H9 (cell line): Measurements from ENCODE around the gene HS3ST3B1. TPM values are rescaled to one million over a fixed set of nuclear protein-coding genes. Genes with fewer than 3 reads are reported as not detected.

Experiments used
- DNase-seq: peaks from one replicate; pipeline ENCODE4 v3.0.0-alpha.2; 2017
- H2AFZ ChIP-seq: one replicate; pipeline ENCODE4 v1.6.1; 2013; ENCODE audit warnings: mild to moderate bottlenecking, low read length, control low read depth, moderate library complexity
- H2AK5ac ChIP-seq: 2 replicates; pipeline ENCODE4 v1.6.1; 2013; ENCODE audit warnings: low read length, control low read depth, mixed read lengths; ENCODE audit not compliant: insufficient read length
- H2BK120ac ChIP-seq: one replicate; pipeline ENCODE4 v1.6.1; 2013; ENCODE audit warnings: low read depth, mild to moderate bottlenecking, low read length, control low read depth, inconsistent platforms; ENCODE audit not compliant: poor library complexity, severe bottlenecking
- H2BK12ac ChIP-seq: 2 replicates; pipeline ENCODE4 v1.6.1; 2013; ENCODE audit warnings: low read length, control low read depth, mixed read lengths, low read depth; ENCODE audit not compliant: insufficient read length
- H2BK15ac ChIP-seq: 2 replicates; pipeline ENCODE4 v1.6.1; 2013; ENCODE audit warnings: low read depth, low read length, control low read depth
- H2BK20ac ChIP-seq: one replicate; pipeline ENCODE4 v1.6.1; 2013; ENCODE audit warnings: low read depth, mild to moderate bottlenecking, low read length, control low read depth, inconsistent platforms; ENCODE audit not compliant: poor library complexity, severe bottlenecking
- H2BK5ac ChIP-seq: 2 replicates; pipeline ENCODE4 v1.6.1; 2013; ENCODE audit warnings: low read length, control low read depth, mixed read lengths; ENCODE audit not compliant: insufficient read length
- H3K14ac ChIP-seq: 2 replicates; pipeline ENCODE4 v1.6.1; 2013; ENCODE audit warnings: low read length, control low read depth; ENCODE audit not compliant: insufficient read depth
- H3K18ac ChIP-seq: 2 replicates; pipeline ENCODE4 v1.6.1; 2013; ENCODE audit warnings: low read depth, mild to moderate bottlenecking, mixed read lengths, low read length, control low read depth; ENCODE audit not compliant: insufficient read length
- H3K23ac ChIP-seq: 2 replicates; pipeline ENCODE4 v1.6.1; 2013; ENCODE audit warnings: low read length, control low read depth, mixed read lengths, low read depth; ENCODE audit not compliant: insufficient read length
- H3K23me2 ChIP-seq: 2 replicates; pipeline ENCODE4 v1.6.1; 2013; ENCODE audit warnings: low read depth, mild to moderate bottlenecking, mixed read lengths, low read length, control low read depth; ENCODE audit not compliant: insufficient read length, poor library complexity, severe bottlenecking
- H3K27ac ChIP-seq: 2 replicates; pipeline ENCODE4 v1.5.1; 2013; ENCODE audit warnings: low read length, control low read depth, mixed read lengths, low read depth; ENCODE audit not compliant: insufficient read length
- H3K27me3 ChIP-seq: 2 replicates; pipeline ENCODE4 v1.6.1; 2013; ENCODE audit warnings: low read length, control low read depth, inconsistent platforms; ENCODE audit not compliant: insufficient read depth
- H3K4ac ChIP-seq: 2 replicates; pipeline ENCODE4 v1.6.1; 2013; ENCODE audit warnings: low read depth, mild to moderate bottlenecking, control low read depth, inconsistent platforms, low read length, moderate library complexity
- H3K4me1 ChIP-seq: 2 replicates; pipeline ENCODE4 v1.6.1; 2013; ENCODE audit warnings: low read length, control low read depth, inconsistent platforms; ENCODE audit not compliant: insufficient read depth
- H3K4me2 ChIP-seq: 2 replicates; pipeline ENCODE4 v1.6.1; 2013; ENCODE audit warnings: low read length, control low read depth, mixed read lengths; ENCODE audit not compliant: insufficient read length, insufficient read depth
- H3K56ac ChIP-seq: 2 replicates; pipeline ENCODE4 v1.6.1; 2013; ENCODE audit warnings: low read depth, mild to moderate bottlenecking, mixed read lengths, low read length, control low read depth; ENCODE audit not compliant: insufficient read length
- H3K79me1 ChIP-seq: 2 replicates; pipeline ENCODE4 v1.6.1; 2013; ENCODE audit warnings: low read depth, mild to moderate bottlenecking, moderate library complexity, low read length, control low read depth, inconsistent platforms; ENCODE audit not compliant: insufficient read depth, poor library complexity, severe bottlenecking
- H3K79me2 ChIP-seq: 2 replicates; pipeline ENCODE4 v1.6.1; 2013; ENCODE audit warnings: low read length, control low read depth, inconsistent platforms; ENCODE audit not compliant: insufficient read depth
- H3K9ac ChIP-seq: 2 replicates; pipeline ENCODE4 v1.6.1; 2013; ENCODE audit warnings: low read length, control low read depth, mixed read lengths; ENCODE audit not compliant: insufficient read length; ENCODE audit errors: extremely low read depth
- H3K9me3 ChIP-seq: one replicate; pipeline ENCODE4 v1.6.1; 2013; ENCODE audit warnings: low read depth, low read length, inconsistent platforms; ENCODE audit not compliant: control insufficient read depth
- H3T11ph ChIP-seq: one replicate; pipeline ENCODE4 v1.6.1; 2013; ENCODE audit warnings: mild to moderate bottlenecking, low read length, control low read depth, inconsistent platforms
- H4K20me1 ChIP-seq: one replicate; pipeline ENCODE4 v1.6.1; 2013; ENCODE audit not compliant: control insufficient read depth, insufficient read length, insufficient read depth
- H4K5ac ChIP-seq: 2 replicates; pipeline ENCODE4 v1.6.1; 2013; ENCODE audit warnings: low read depth, mild to moderate bottlenecking, mixed read lengths, low read length, control low read depth; ENCODE audit not compliant: insufficient read length
- H4K8ac ChIP-seq: replicated peaks from 2 replicates; pipeline ENCODE4 v1.6.1; 2013; ENCODE audit warnings: low read length, control low read depth, mixed read lengths, low read depth; ENCODE audit not compliant: insufficient read length
- H4K91ac ChIP-seq: 2 replicates; pipeline ENCODE4 v1.6.1; 2013; ENCODE audit warnings: low read depth, mild to moderate bottlenecking, moderate library complexity, mixed read lengths, low read length, control low read depth; ENCODE audit not compliant: insufficient read length
- H3K27ac Mint-ChIP-seq, 3 experiments: 2 replicates in 2 of 3; 3 replicates in 1 of 3; pipeline ENCODE4 v1.8.0; 2020 to 2021; ENCODE audit warnings: mixed read lengths in 3 of 3, mild to moderate bottlenecking in 1 of 3, moderate library complexity in 1 of 3
- H3K27me3 Mint-ChIP-seq: 2 replicates; pipeline ENCODE4 v1.8.0; 2021; ENCODE audit warnings: low read depth, mild to moderate bottlenecking, moderate library complexity, mixed read lengths
- H3K36me3 Mint-ChIP-seq, 3 experiments: 2 replicates in 2 of 3; 3 replicates in 1 of 3; pipeline ENCODE4 v1.8.0; 2020 to 2021; ENCODE audit warnings: low read depth in 3 of 3, mixed read lengths in 3 of 3; ENCODE audit not compliant: insufficient read depth in 1 of 3
- H3K4me1 Mint-ChIP-seq, 2 experiments: 2 replicates each; pipeline ENCODE4 v1.8.0; 2020; ENCODE audit warnings: mixed read lengths in 2 of 2
- H3K4me3 Mint-ChIP-seq, 2 experiments: 2 replicates in 1 of 2; 3 replicates in 1 of 2; pipeline ENCODE4 v1.8.0; 2020 to 2021; ENCODE audit warnings: mild to moderate bottlenecking in 2 of 2, mixed read lengths in 2 of 2, moderate library complexity in 1 of 2
- H3K9me3 Mint-ChIP-seq, 2 experiments: 2 replicates in 1 of 2; 3 replicates in 1 of 2; pipeline ENCODE4 v1.8.0; 2020; ENCODE audit warnings: mild to moderate bottlenecking in 2 of 2, mixed read lengths in 2 of 2, moderate library complexity in 1 of 2
- CTCF ChIP-seq: fragments of 200-600 bp; sonication (generic); conservative IDR thresholded peaks from 3 replicates; pipeline ENCODE4 v1.8.0; 2021; ENCODE audit warnings: antibody characterized with exemption, mild to moderate bottlenecking
- WGBS: extraction: QIAGEN DNeasy Blood & Tissue Kit; methylation state at CpG from one replicate; pipeline ENCODE4 v1.1.7; 2013; ENCODE audit warnings: missing lambda C conversion rate, low lambda C conversion rate, mixed read lengths; ENCODE audit not compliant: insufficient read length; ENCODE audit errors: extremely low coverage; 5-methylcytosine and 5-hydroxymethylcytosine counted together
- total RNA-seq: library from RNA; stranded (reverse); gene quantifications from 2 replicates; pipeline ENCODE4 v1.2.1, GENCODE V29; 2021

The HS3ST3B1 gene
- total RNA-seq, 1 experiment from 2014 or later, result 2.8 TPM

DNA sequence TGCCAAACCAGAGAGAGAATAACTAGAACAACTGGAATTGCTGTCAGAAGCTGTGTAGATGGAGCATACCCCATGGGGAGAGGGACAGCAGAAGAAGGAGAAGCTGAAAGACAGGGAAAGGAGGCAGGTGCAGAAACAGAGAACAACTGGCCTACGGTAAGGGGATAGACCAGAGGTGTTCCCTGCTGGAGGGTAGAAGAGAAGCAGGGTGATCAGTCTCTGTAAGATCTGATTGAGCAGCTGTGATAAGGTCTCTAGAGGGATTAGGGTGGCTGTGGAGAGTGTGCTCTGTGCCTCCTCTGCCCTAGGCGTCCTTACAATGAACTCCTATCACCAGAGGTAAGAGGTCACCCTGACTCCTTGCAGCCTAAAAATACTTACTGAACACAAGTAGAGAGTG lies 30.4 kb upstream of the HS3ST3B1 start:
- H2BK12ac ChIP-seq, result no peak overlapping the region
- no peaks in the 10 kb centered on the region for H3K4me1 ChIP-seq
- no peak overlapping the region for H4K8ac ChIP-seq
- Mint-ChIP-seq H3K36me3 (no peaks in the 10 kb centered on the region; a peak in 2 of 7 replicates), H3K27me3 (no peaks in the 10 kb centered on the region), H3K4me3 (no peak overlapping the region), H3K9me3 (peaks cover 0 to 4% of the 10 kb centered on the region in 2 experiments; a peak in 1 of 5 replicates), H3K27ac (no peak overlapping the region), H3K4me1 (peaks cover 0 to 8% of the 10 kb centered on the region in 2 experiments; a peak in 3 of 4 replicates)
- no peak overlapping the region for H3K4me2 ChIP-seq
- H4K91ac ChIP-seq, result no peak overlapping the region
- no peak overlapping the region for H4K5ac ChIP-seq
- no peaks in the 10 kb centered on the region for H3K23me2 ChIP-seq
- no peak overlapping the region for H2AK5ac ChIP-seq
- no peaks in the 10 kb centered on the region; the same call in 1 of the 2 replicates for H3K27me3 ChIP-seq
- H3K56ac ChIP-seq, result no peak overlapping the region
- no peak overlapping the region for H3K23ac ChIP-seq
- H2BK120ac ChIP-seq, result no peak overlapping the region
- no peak overlapping the region for H3K18ac ChIP-seq
- H3K4ac ChIP-seq, result no peak overlapping the region
- no peaks in the 10 kb centered on the region for H3K9me3 ChIP-seq
- no peak for TF ChIP-seq CTCF
- no peak overlapping the region for H2BK5ac ChIP-seq
- H2BK20ac ChIP-seq, result no peak overlapping the region
- no peak overlapping the region for H3K27ac ChIP-seq
- no CpG with 5 or more reads among the region's 2 CpGs for WGBS
- H3K9ac ChIP-seq, result no peak overlapping the region
- H3T11ph ChIP-seq, result no peak overlapping the region
- no peak overlapping the region for H2AFZ ChIP-seq
- H3K79me1 ChIP-seq, result no peaks in the 10 kb centered on the region
- H4K20me1 ChIP-seq, result no peaks in the 10 kb centered on the region
- DNase-seq, result peak; percentile 22
- no peak overlapping the region for H3K14ac ChIP-seq
- H2BK15ac ChIP-seq, result no peak overlapping the region
- no peaks in the 10 kb centered on the region for H3K79me2 ChIP-seq
